Measurements from ENCODE around the gene RGS8.

DNA sequence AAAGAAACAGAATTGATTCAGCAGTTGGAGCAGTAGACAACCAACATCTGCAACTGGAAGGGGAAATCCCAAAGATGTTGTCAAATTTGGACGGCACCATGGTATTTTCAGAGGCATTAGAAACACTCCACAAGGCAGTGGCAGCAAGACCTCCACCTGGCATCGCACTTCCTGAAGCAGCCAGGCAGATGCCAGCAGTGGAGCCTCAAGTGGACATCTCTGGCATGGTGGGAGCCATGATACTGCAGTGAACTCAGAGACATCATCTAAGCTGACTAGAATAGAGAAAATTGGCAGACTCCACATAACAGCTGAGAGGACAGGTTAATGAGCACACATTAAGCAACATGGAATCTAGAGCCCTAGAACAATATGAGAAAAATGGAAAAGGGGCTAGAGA lies 33.9 kb upstream of the RGS8 start:
- no peak for TF ChIP-seq CTCF (IDR thresholded peaks at IDR 0.05)
- no peak for TF ChIP-seq POLR2A (IDR thresholded peaks at IDR 0.05)
